ENCODE results near the gene MYO3A.

DNA sequence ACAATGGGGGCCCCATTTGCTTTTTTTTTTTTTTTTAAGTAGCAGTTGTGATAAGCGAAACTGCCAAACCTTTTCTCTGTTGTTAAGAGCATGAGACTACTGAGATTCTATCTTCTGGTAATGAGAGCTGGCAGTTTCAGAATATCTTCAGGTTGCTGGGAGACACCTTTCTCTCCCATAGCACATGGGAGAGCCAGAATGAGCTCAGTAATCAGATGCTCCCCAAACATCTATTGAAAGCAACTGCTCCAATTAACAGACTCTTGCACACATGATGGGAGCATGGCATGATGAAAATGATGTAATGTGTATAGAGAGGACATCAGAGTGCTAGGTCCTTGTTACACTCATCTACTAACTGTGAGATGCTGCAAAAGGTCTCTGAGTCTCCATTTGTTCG lies 18.8 kb downstream of the MYO3A start:
- no peak for TF ChIP-seq POLR2A (IDR thresholded peaks at IDR 0.05)
- TF ChIP-seq POLR2AphosphoS5 (IDR thresholded peaks at IDR 0.05): no peak

Data from gastroesophageal sphincter (tissue), 2 donors.